ENCODE measurements around the gene STAMBP. TPM values are rescaled to one million over a fixed set of nuclear protein-coding genes. Genes with fewer than 3 reads are reported as not detected.
"Not testable (repeated sequence)": the region's sequence is repeated elsewhere in the genome, so short reads cannot be mapped to it uniquely, and the experiment has no call there.

STAMBP gene
- total and polyA plus RNA-seq, 9 of the 15 experiments (the other 6 are each of a cell fraction or from before 2014, with no cell fraction given), result 36.9 to 75.2 (median 48.8) TPM

DNA sequence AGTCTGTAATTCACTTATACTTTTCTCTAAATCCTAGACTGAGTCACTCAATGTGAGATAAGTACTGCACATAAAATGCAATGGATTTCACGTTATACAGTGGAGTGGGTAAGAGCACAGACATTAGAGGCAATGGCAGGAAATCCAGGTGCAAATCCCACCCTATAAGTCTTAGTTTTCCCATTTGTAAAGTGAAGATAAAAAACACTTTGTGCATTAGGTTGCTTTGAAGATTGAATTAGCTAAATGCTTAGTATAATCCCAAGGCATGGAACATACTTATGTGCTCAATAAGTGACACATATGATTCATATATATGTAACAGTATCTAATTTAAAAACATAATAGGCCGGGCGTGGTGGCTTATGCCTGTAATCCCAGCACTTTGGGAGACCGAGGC, 74.6 kb downstream of the STAMBP start (continued):
- TF ChIP-seq, protein P1, sequence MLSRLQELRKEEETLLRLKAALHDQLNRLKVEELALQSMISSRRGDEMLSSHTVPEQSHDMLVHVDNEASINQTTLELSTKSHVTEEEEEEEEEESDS (CRISPR knock-in tag; IDR thresholded peaks at IDR 0.05), result no peak
- no peak for TF ChIP-seq DDX20 (tag; IDR thresholded peaks at IDR 0.05; ENCODE audit: low read depth)
- TF ChIP-seq KDM2B (CRISPR knock-in tag; IDR thresholded peaks at IDR 0.05), result no peak

GRCh38 chr2:73903949-73904613, 75.3 kb downstream of the STAMBP start:
- FAIRE-seq, result not testable (repeated sequence)

More at GRCh38 chr2:73903949-73904613, 75.3 kb downstream of the STAMBP start:
- H3K36me3 ChIP-seq (ENCODE audit: control insufficient read depth, insufficient read depth, low read length); BruUV-seq (replicated peaks); H2AFZ ChIP-seq (ENCODE audit: low read depth, low read length); in situ Hi-C loops (cut with MboI); H3K27me3 ChIP-seq (ENCODE audit: control insufficient read depth in 2 of 2, insufficient read depth in 2 of 2, low read length in 2 of 2); DNase-seq (ENCODE audit: extremely low read depth in 1 of 4, low spot score in 3 of 4); H3K4me2 ChIP-seq (ENCODE audit: insufficient read depth, low read length); H3K4me3 ChIP-seq; intact Hi-C loops (cut with micrococcal nuclease); H3K4me1 ChIP-seq (replicated peaks in 1 of 2; ENCODE audit: control insufficient read depth in 2 of 2, insufficient read depth in 2 of 2, low read length in 2 of 2); H3K79me2 ChIP-seq (ENCODE audit: control insufficient read depth, insufficient read depth, low read length); H4K20me1 ChIP-seq (replicated peaks; ENCODE audit: control insufficient read depth, insufficient read depth, low read length); CTCF ChIA-PET (ENCODE audit: low intra/inter-chr PET ratio); H3K9me3 ChIP-seq (replicated peaks; ENCODE audit: control insufficient read depth, insufficient read depth, low read depth, low read length); H3K9ac ChIP-seq (ENCODE audit: insufficient read depth in 1 of 2, low read depth in 2 of 2, low read length in 2 of 2); H3K9me1 ChIP-seq (ENCODE audit: control insufficient read depth, insufficient read depth, low read length); ATAC-seq; H3K27ac ChIP-seq (ENCODE audit: extremely low read depth, low read depth, low read length): not testable (repeated sequence)
- 54% methylated on average over 4 of the region's 5 CpGs for WGBS (ENCODE audit: insufficient coverage, low coverage, missing lambda C conversion rate)
- POLR2A ChIA-PET, result interaction anchor here (1.0 kb wide), 1 partner anchor 627 kb away, joined by 3 read pairs; no protein-coding TSS in a partner anchor
